K562 (cell line): ENCODE data around the gene GZMM. TPM values are rescaled to one million over a fixed set of nuclear protein-coding genes. Genes with fewer than 3 reads are reported as not detected.

Source experiments
- ADNP ChIP-seq: fragments of 200-800 bp; sonication (Bioruptor generic); IDR thresholded peaks from 2 replicates; pipeline ENCODE4 v1.6.1; 2016; ENCODE audit warnings: missing genetic modification characterization, missing compliant biosample characterization
- DPF2 ChIP-seq: fragments of 450-650 bp; IDR thresholded peaks from 2 replicates; pipeline ENCODE4 v1.6.1; 2016
- FOXA3 ChIP-seq, 2 experiments: fragments of 450-650 bp in 1 of 2; sonication (generic) in 1 of 2; formaldehyde crosslinking; IDR thresholded peaks in 1 of 2; conservative IDR thresholded peaks in 1 of 2; 2 replicates each; pipeline versions ENCODE4 v1.4.0 to v1.8.0; 2020 to 2022; ENCODE audit warnings: mild to moderate bottlenecking in 2 of 2, missing genetic modification reagents in 1 of 2
- GTF2F1 ChIP-seq: IDR thresholded peaks from 2 replicates; pipeline ENCODE4 v1.6.1; 2011; ENCODE audit warnings: low read depth, low read length, improper control_type of control experiment
- HDAC2 ChIP-seq: fragments of 450-650 bp; IDR thresholded peaks from 2 replicates; pipeline ENCODE4 v1.6.1; 2016; ENCODE audit warnings: mild to moderate bottlenecking
- NR0B1 ChIP-seq: fragments of 450-650 bp; IDR thresholded peaks from one replicate; pipeline ENCODE4 v1.6.1; 2018; ENCODE audit warnings: mild to moderate bottlenecking, moderate library complexity; ENCODE audit not compliant: partially characterized antibody
- SMC3 ChIP-seq: conservative IDR thresholded peaks from 2 replicates; pipeline ENCODE4 v1.6.1; 2011; ENCODE audit warnings: low read depth, low read length, improper control_type of control experiment; ENCODE audit not compliant: insufficient read depth
- THAP7 ChIP-seq: fragments of 250-450 bp; sonication (Bioruptor Pico); IDR thresholded peaks from 2 replicates; pipeline ENCODE4 v1.5.0; 2021
- ZNF3 ChIP-seq: fragments of 250-450 bp; sonication (Bioruptor Pico); IDR thresholded peaks from 2 replicates; pipeline ENCODE4 v1.5.0; 2021; ENCODE audit warnings: mild to moderate bottlenecking, moderate library complexity
- ZNF408 ChIP-seq: fragments of 250-450 bp; sonication (Bioruptor Pico); IDR thresholded peaks from 2 replicates; pipeline ENCODE4 v1.4.0; 2020; ENCODE audit warnings: low read depth, mild to moderate bottlenecking, moderate library complexity
- ZSCAN32 ChIP-seq: fragments of 450-650 bp; formaldehyde crosslinking; IDR thresholded peaks from 2 replicates; pipeline ENCODE4 v1.4.0; 2020; ENCODE audit warnings: mild to moderate bottlenecking, moderate library complexity
- polyA plus RNA-seq, 8 experiments: library from polyadenylated mRNA; depleted of rRNA in 4 of 8; stranded (reverse) in 5 of 8; unstranded in 3 of 8; fragments of >200 nt; fragmentation: Nextera tagmentation in 2 of 8; fragmentation: Illumina TruSeq in 1 of 8; extraction: Ambion mirVana in 2 of 8; extraction: Trizol in 1 of 8; gene quantifications; 2 replicates each; pipeline versions ENCODE4 v1.2.1 to v1.2.3, GENCODE V29; 2011 to 2014; ENCODE audit warnings: inconsistent platforms in 1 of 8, missing spikeins in 1 of 8
- total RNA-seq, 7 experiments: library from RNA; depleted of rRNA in 6 of 7; stranded (reverse); fragments of >200 nt in 6 of 7; fragmentation: Illumina TruSeq in 2 of 7; extraction: Trizol in 2 of 7; gene quantifications; 2 replicates each; pipeline versions ENCODE4 v1.2.1 to v1.2.3, GENCODE V29; 2011 to 2021; ENCODE audit warnings: low replicate concordance in 1 of 7
- TF ChIP-seq, protein P1 (sequence below), 2 experiments: fragments of 450-650 bp; formaldehyde crosslinking in 1 of 2; IDR thresholded peaks; 2 replicates each; pipeline versions ENCODE4 v1.4.0 to v1.6.1; 2014 to 2020; ENCODE audit warnings: mild to moderate bottlenecking in 2 of 2, borderline replicate concordance in 1 of 2, low read depth in 1 of 2
- TF ChIP-seq, protein P2 (sequence below): fragments of 250-450 bp; sonication (Bioruptor Pico); IDR thresholded peaks from 2 replicates; pipeline ENCODE4 v1.8.0; 2021; ENCODE audit warnings: moderate library complexity, mild to moderate bottlenecking, inconsistent platforms
- TF ChIP-seq, protein P3 (sequence below): fragments of 450-650 bp; formaldehyde crosslinking; conservative IDR thresholded peaks from 2 replicates; pipeline ENCODE4 v1.4.0; 2022; ENCODE audit warnings: mild to moderate bottlenecking, missing genetic modification characterization

Gene GZMM
- total and polyA plus RNA-seq, 9 of the 15 experiments (the other 6 are each of a cell fraction or from before 2014, with no cell fraction given) = 0.08 to 2.6 (median 0.70) TPM; not detected in 2

DNA sequence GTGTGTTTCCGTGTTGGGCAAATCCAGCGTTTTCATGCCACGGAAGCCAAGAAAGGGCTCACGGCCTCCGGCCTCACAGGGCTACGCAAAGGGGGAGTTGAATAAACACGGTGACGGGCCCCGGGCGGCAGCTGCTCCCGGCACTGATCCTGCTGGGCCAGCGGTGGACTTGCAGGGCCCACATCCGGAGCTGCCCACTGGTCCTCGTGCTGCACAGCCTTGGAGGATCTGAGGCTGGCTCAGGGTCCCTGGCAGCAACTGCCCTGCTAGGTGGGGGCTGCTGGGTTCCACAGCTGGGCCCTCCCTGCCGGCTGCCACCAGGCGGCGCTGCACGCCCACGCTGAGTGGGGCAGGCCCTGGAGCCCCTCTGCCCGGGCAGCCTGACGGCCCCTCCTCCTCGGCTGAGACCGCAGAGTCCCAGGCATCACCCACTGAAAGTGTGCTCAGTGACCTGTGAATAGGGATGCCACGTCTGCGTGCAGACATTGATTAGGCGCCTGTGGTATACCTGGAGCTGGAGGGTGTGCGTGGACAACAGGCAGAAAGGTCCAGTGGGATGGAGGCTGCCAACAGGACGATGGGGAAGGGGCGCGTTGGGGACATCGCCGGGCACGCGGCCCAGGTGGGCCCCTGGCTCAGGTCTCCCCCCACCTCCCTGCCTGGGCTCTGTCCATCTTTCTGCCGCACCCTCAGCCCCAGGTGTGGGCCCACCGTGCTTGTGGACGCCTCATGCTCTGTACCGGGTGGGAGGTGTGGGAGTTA is 40.6 kb downstream of the GZMM start (continued):
- TF ChIP-seq, protein P1, sequence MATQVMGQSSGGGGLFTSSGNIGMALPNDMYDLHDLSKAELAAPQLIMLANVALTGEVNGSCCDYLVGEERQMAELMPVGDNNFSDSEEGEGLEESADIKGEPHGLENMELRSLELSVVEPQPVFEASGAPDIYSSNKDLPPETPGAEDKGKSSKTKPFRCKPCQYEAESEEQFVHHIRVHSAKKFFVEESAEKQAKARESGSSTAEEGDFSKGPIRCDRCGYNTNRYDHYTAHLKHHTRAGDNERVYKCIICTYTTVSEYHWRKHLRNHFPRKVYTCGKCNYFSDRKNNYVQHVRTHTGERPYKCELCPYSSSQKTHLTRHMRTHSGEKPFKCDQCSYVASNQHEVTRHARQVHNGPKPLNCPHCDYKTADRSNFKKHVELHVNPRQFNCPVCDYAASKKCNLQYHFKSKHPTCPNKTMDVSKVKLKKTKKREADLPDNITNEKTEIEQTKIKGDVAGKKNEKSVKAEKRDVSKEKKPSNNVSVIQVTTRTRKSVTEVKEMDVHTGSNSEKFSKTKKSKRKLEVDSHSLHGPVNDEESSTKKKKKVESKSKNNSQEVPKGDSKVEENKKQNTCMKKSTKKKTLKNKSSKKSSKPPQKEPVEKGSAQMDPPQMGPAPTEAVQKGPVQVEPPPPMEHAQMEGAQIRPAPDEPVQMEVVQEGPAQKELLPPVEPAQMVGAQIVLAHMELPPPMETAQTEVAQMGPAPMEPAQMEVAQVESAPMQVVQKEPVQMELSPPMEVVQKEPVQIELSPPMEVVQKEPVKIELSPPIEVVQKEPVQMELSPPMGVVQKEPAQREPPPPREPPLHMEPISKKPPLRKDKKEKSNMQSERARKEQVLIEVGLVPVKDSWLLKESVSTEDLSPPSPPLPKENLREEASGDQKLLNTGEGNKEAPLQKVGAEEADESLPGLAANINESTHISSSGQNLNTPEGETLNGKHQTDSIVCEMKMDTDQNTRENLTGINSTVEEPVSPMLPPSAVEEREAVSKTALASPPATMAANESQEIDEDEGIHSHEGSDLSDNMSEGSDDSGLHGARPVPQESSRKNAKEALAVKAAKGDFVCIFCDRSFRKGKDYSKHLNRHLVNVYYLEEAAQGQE (IDR thresholded peaks at IDR 0.05; ENCODE audit: borderline replicate concordance) = peak; percentile 76
- TF ChIP-seq, protein P1 (CRISPR knock-in tag; IDR thresholded peaks at IDR 0.05; ENCODE audit: low read depth) = no peak
- TF ChIP-seq ZSCAN32 (no peak), NR0B1 (no peak), SMC3 (peak; percentile 63), ZNF3 (CRISPR knock-in tag) (no peak), ZNF408 (CRISPR knock-in tag) (no peak), DPF2 (no peak), THAP7 (0 out of 2 replicates have a peak, but pooled peaks have one; percentile 57), FOXA3 (CRISPR knock-in tag; conservative IDR thresholded peaks at IDR 0.05 in 1 of 2, IDR thresholded peaks at IDR 0.05 in 1 of 2) (no peak), GTF2F1 (no peak), HDAC2 (no peak), ADNP (tag) (no peak)
- TF ChIP-seq, protein P2, sequence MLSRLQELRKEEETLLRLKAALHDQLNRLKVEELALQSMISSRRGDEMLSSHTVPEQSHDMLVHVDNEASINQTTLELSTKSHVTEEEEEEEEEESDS (CRISPR knock-in tag) = no peak
- TF ChIP-seq, protein P3, sequence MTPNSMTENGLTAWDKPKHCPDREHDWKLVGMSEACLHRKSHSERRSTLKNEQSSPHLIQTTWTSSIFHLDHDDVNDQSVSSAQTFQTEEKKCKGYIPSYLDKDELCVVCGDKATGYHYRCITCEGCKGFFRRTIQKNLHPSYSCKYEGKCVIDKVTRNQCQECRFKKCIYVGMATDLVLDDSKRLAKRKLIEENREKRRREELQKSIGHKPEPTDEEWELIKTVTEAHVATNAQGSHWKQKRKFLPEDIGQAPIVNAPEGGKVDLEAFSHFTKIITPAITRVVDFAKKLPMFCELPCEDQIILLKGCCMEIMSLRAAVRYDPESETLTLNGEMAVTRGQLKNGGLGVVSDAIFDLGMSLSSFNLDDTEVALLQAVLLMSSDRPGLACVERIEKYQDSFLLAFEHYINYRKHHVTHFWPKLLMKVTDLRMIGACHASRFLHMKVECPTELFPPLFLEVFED = no peak
